HL-60/S4 treated with retinoic acid at 250 ng/mL for 4 days and 3 days (cell line): Measurements from ENCODE around the gene SCUBE1.
"Not testable (repeated sequence)": the region's sequence is repeated elsewhere in the genome, so short reads cannot be mapped to it uniquely, and the experiment has no call there.

Experiments
- in situ Hi-C: fragments of 300-500 bp; cut with MboI; formaldehyde crosslinking; loops from 2 replicates; pipeline ENCODE4 v1.7.0; 2022; ENCODE audit warnings: low sequenced_read_pairs

The SCUBE1 gene

GRCh38 chr22:43288807-43289420 is 54.3 kb downstream of the SCUBE1 start:
- in situ Hi-C loops, result no loop called here

- in situ Hi-C loops, result no loop called here
These were observed 54.8 kb downstream of the SCUBE1 start for GRCh38 chr22:43288378-43288777.

- in situ Hi-C loops, result no loop called here
These were observed 55.7 kb downstream of the SCUBE1 start for GRCh38 chr22:43287441-43287840.

- in situ Hi-C loops, result no loop called here
These were observed 61.8 kb downstream of the SCUBE1 start for GRCh38 chr22:43281394-43281793.

DNA sequence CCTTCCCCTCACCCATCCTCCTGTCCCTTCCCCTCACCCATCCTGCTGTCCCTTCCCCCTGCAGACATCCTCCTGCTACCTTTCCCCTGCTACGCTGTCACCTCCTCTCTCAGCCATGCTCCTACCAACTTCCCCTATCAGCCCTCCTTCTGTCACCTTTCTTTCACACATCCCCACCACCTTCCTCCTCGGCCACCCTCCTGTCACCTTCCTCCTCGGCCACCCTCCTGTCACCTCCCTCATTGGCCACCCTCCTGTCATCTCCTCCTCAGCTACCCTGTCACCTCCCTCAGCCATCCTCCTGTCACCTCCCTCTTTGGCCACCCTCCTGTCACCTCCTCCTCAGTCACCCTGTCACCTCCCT is 62.7 kb downstream of the SCUBE1 start:
- in situ Hi-C loops, result not testable (repeated sequence)

DNA sequence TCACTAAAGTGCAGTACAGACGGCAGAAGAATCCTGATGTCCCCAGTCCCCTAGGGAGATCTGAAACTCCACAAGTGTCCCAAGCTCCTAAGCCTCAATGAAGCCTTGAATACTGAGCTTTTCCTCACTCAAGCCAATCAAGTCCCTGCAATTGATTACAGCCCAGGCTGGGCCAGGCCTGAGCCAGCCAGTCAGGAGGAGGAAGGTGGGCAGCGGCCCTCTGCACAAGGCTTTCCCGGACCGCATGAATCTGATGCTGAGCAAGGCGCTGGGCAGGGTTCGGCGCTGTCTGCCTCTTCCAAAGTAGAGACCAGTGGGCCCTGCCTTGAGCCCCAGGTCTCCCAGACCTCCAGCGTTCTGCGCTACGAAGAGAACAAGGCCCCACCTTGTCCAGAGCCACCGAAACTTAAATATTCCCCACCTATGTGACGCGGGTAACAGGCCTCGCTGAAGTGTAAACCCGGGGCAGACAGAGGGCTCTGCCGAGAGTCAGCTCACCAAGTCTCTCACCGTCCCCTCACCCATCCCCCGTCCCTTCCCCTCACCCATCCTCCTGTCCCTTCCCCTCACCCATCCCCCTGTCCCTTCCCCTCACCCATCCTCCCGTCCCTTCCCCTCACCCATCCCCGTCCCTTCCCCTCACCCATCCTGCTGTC is 63.2 kb downstream of the SCUBE1 start:
- in situ Hi-C loops, result no loop called here

GRCh38 chr22:43277987-43278601 is 65.1 kb downstream of the SCUBE1 start:
- in situ Hi-C loops, result no loop called here

- in situ Hi-C loops, result no loop called here
These were observed 66.1 kb downstream of the SCUBE1 start for GRCh38 chr22:43277091-43277490.

GRCh38 chr22:43276321-43276720 is 66.9 kb downstream of the SCUBE1 start:
- in situ Hi-C loops, result no loop called here

DNA sequence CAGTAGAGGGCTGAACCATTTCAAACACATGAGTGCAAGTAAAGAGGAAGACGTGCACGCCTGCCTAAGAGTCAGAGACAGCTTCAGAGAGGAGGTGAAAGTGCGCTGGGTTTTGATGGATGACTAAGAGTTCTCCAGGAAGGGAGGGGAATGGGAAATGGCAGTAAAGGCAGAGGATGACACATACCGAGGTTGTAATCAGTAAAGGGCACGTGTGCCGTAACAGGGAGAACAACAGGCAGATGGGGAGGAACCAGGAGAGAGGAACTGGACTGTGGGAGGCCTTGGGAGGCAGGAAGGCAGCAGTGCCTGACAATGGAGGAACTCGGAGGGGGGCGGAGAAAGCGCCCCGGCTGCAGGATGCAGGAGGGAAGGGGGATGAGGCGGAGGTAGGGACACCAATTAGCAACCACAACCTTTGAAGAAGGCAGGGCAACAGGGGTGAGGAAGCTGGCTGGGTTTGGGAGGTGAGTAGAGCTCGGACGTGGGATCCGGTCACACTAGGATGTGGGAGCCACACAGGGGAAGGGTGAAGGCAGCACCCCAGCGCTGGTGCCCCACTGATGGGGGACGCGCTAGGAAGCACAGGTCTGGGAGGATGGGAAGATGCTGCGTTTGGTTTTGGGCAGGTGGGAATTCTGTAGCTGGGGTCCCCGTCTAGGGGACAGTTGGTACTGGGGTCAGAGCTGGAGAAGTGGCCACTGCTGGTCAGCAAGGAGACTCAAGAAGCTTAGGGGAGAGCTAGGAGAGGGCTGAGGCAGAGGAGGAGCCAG is 67.4 kb downstream of the SCUBE1 start:
- in situ Hi-C loops, result no loop called here

- in situ Hi-C loops, result no loop called here
These were observed 68.5 kb downstream of the SCUBE1 start for GRCh38 chr22:43274595-43275240.

GRCh38 chr22:43273902-43274484 is 69.2 kb downstream of the SCUBE1 start:
- in situ Hi-C loops, result no loop called here

DNA sequence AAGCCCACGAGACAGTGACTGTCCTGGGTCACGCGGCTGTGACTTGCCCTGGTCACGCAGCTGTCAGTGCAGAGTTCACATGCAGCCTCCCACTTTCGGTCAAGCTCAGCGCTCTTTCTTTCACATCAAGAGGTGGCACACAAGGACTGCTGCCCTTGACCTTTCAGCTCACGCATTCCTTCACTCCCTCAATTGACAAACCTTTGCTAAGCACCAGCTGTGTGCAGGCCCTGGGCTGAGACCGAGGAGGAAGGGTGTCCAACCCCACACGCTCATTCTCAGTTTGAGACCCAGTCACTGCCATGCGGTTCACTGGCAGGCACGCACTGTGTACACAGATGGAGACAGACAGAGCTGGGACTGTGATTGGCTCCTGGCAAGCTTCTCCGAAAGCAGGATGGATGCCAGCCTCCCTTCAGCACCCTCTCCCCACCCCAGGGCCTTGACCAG is 70.3 kb downstream of the SCUBE1 start:
- in situ Hi-C loops, result no loop called here

DNA sequence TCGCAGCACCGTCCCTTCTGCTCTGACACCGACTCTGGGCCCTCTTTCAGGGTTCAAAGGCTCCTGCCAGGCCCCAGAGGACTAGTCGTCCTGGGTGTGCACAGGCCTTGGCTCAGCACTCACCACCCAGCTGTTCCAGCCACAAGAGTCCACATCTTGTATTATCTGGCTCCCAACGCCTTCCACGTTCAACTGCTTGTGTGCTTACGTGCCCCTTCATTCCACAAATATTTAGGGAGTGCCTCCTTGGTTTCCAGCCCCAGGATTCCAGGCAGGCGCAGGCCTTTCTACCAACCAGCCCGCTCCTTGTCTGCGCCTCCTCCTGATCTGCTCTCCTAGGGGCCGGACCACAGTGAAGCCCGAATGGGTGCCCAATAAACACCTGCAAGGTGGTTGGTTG is 70.9 kb downstream of the SCUBE1 start:
- in situ Hi-C loops, result no loop called here

DNA sequence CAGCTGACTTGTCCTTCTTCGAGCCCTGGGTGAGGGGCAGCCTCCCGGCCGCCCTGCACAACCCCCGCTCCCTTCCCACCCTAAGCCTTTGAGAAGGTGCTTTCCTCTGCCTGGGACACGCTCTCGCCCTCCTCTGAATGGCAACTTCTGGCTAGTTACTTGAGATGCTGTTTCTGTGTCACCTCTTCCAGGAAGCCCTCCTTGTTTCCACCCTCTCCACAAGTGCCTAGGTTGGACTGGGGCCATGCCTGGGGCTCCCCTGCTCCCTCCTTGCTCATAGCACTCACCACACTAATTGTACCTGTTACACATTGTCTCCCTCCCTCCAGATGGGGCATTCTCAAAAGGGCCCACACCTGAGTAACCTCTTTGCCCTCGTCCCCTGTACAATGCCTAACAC is 72.2 kb downstream of the SCUBE1 start:
- in situ Hi-C loops, result no loop called here

DNA sequence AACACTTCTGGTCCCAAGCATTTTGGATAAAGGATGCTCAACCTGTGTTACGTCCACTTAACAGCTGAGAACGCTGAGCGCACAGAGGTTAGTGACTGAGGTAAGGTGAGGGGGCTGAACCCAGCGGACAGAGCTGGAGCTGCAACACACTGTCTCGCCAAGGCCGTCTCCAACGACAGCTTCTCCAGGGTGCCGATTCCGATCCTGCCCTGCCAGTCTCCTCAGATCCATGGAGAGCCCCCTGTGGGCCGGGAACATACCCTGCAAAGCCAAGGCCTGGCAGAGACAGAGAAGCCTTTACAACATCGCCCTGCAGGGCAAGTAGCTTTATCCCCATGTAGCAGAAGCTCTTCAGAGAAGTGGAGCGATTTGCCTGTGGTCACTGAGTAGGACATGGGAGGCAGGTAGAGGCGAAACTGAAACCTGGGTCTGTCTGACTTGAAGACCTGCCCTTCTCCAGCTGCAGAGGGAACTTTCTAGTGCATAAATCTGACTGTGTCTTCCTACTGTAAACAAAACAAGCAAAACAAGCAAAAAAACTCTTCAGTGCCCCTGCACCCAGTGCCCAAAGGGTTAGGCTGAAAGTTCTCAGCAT is 72.8 kb downstream of the SCUBE1 start:
- in situ Hi-C loops, result no loop called here

DNA sequence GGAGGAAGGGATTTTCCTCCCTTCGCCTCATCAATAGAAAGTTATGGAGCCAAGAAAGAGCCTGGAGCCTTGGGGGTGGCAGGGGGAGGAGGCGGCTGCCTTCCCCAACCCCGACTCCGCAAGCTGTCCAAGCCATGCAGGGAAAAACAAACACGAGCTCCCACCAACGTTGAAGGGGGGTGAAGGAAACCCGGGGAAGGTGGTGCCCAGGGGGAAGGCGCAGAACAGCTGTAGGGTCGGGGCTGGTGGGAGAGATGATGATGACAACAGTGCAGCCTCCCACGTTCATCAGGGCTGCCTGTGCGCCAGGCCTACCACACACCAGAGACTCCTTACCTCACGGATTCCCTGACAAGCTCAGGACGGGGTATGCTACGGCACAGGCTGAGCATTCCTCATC is 73.5 kb downstream of the SCUBE1 start:
- in situ Hi-C loops, result no loop called here

GRCh38 chr22:43269246-43269645 is 73.9 kb downstream of the SCUBE1 start:
- in situ Hi-C loops, result no loop called here

DNA sequence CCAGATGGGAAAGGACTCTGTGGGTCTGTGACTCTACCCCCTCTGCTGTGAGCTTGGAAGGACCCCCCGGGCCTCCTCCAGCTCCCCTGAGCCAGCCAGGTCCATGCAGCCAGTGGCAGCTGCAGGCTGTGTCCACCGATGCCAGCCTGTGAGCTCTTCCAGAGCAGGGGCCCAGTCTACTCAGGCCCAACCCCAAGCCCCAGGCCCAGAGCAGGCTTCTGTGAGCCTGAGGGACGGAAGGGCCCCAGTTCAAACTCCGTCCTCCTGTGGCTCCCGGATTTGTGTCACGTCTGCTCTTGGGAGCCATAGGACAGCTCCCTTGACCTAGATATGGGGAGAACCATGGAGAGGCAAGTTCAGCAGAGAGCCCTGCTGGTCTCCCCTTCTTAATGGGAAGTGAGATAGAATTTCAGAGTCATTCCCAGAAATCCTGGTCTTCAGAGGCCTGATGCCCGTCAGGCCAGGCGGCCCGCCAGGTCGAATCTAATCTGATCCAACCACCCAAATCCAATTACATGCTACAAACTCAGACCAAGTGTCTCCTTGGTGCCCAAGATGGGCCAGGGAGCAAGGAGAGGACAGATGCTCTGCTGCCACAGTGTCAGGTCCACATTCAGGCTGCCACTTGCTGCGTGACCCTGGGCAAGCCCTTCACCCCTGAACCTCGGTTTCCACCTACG is 75.1 kb downstream of the SCUBE1 start:
- in situ Hi-C loops, result no loop called here
